Type B pancreatic cell (in vitro differentiated cells): ENCODE measurements around the gene KANK4. TPM values are rescaled to one million over a fixed set of nuclear protein-coding genes. Genes with fewer than 3 reads are reported as not detected.

Experiments used
- DNase-seq: peaks from one replicate; pipeline ENCODE4 v3.0.0; 2021; ENCODE audit warnings: mixed read lengths; ENCODE audit not compliant: unreplicated experiment; ENCODE audit errors: extremely low spot score
- H3K27ac Mint-ChIP-seq: 2 replicates; pipeline ENCODE4 v1.8.0; 2021; ENCODE audit warnings: mild to moderate bottlenecking, mixed read lengths
- H3K27me3 Mint-ChIP-seq: 2 replicates; pipeline ENCODE4 v1.8.0; 2021; ENCODE audit warnings: mixed read lengths
- H3K36me3 Mint-ChIP-seq: 2 replicates; pipeline ENCODE4 v1.8.0; 2021; ENCODE audit warnings: mixed read lengths
- H3K4me1 Mint-ChIP-seq: one replicate; pipeline ENCODE4 v1.8.0; 2021; ENCODE audit warnings: mixed read lengths; ENCODE audit not compliant: unreplicated experiment
- H3K4me3 Mint-ChIP-seq: 2 replicates; pipeline ENCODE4 v1.8.0; 2021; ENCODE audit warnings: mild to moderate bottlenecking, mixed read lengths
- H3K9me3 Mint-ChIP-seq: 2 replicates; pipeline ENCODE4 v1.8.0; 2021; ENCODE audit warnings: mixed read lengths
- CTCF ChIP-seq: fragments of 200-600 bp; sonication (generic); conservative IDR thresholded peaks from 2 replicates; pipeline ENCODE4 v1.5.0; 2021; ENCODE audit warnings: antibody characterized with exemption, mild to moderate bottlenecking
- long read RNA-seq: library from polyadenylated mRNA; unstranded; transcript quantifications from one replicate; pipeline ENCODE4 v2.0.0, GENCODE V29; 2020
- total RNA-seq: library from RNA; stranded (reverse); gene quantifications from 2 replicates; pipeline ENCODE4 v1.2.1, GENCODE V29; 2021; ENCODE audit warnings: low replicate concordance

Gene KANK4
- 5.9 and 11.3 TPM in 2 replicates for total RNA-seq
- long read RNA-seq, partial matches to known transcripts: 5 of 8 reads
- long read RNA-seq, other reads (novel, unspliced or antisense): 2 of 8 reads

GRCh38 chr1:62318756-62319544, at the start of gene KANK4:
Gene KANK4 (minus strand): TSS chr1:62319434. CDS start chr1:62281564, 37,870 bp downstream.
- Mint-ChIP-seq H3K4me3 (peak within 1 kb of the TSS; percentile 85), H3K27me3 (peaks cover 76% of the 10 kb centered on the region), H3K27ac (peak within 1 kb of the TSS; percentile 6), H3K36me3 (no peaks in the 10 kb centered on the region), H3K9me3 (no peaks in the 10 kb centered on the region), H3K4me1 (peaks cover 27% of the 10 kb centered on the region)
- TF ChIP-seq CTCF: peak; percentile 22
- DNase-seq: no peak

- no peak overlapping the region for H3K27ac Mint-ChIP-seq
- DNase-seq: no peak
- H3K36me3 Mint-ChIP-seq: no peaks in the 10 kb centered on the region
- H3K27me3 Mint-ChIP-seq: peaks cover 5% of the 10 kb centered on the region
- no peak overlapping the region for H3K4me3 Mint-ChIP-seq
- H3K4me1 Mint-ChIP-seq: no peaks in the 10 kb centered on the region
- no peak for TF ChIP-seq CTCF
- H3K9me3 Mint-ChIP-seq: no peaks in the 10 kb centered on the region
Measured at GRCh38 chr1:62368989-62369388, 49.8 kb upstream of the KANK4 start.

- Mint-ChIP-seq H3K36me3 (no peaks in the 10 kb centered on the region), H3K27ac (no peak overlapping the region), H3K4me3 (no peak overlapping the region)
Measured at GRCh38 chr1:62367005-62367557, 47.8 kb upstream of the KANK4 start.

GRCh38 chr1:62364721-62365120, 45.5 kb upstream of the KANK4 start:
- no peak for TF ChIP-seq CTCF
- Mint-ChIP-seq H3K27ac (no peak overlapping the region), H3K27me3 (peaks cover 5% of the 10 kb centered on the region), H3K9me3 (no peaks in the 10 kb centered on the region), H3K4me1 (peaks cover 7% of the 10 kb centered on the region), H3K36me3 (no peaks in the 10 kb centered on the region), H3K4me3 (no peak overlapping the region)
- DNase-seq: no peak

More at GRCh38 chr1:62367005-62367557, 47.8 kb upstream of the KANK4 start:
- TF ChIP-seq CTCF: no peak
- Mint-ChIP-seq H3K27me3 (peaks cover 5% of the 10 kb centered on the region), H3K9me3 (no peaks in the 10 kb centered on the region), H3K4me1 (peaks cover 7% of the 10 kb centered on the region)
- DNase-seq: no peak

GRCh38 chr1:62362926-62363325, 43.7 kb upstream of the KANK4 start:
- no peak for TF ChIP-seq CTCF
- no peak overlapping the region for H3K27ac Mint-ChIP-seq
- H3K4me1 Mint-ChIP-seq: peaks cover 16% of the 10 kb centered on the region
- H3K9me3 Mint-ChIP-seq: no peaks in the 10 kb centered on the region
- H3K27me3 Mint-ChIP-seq: peaks cover 6% of the 10 kb centered on the region
- no peaks in the 10 kb centered on the region for H3K36me3 Mint-ChIP-seq
- DNase-seq: no peak
- H3K4me3 Mint-ChIP-seq: no peak overlapping the region
